OCI-LY7 (cell line): ENCODE measurements around the gene LITAFD.

Experiments used
- EZH2phosphoT487 ChIP-seq: fragments of 200-600 bp; sonication (generic); IDR thresholded peaks from 2 replicates; pipeline ENCODE4 v1.6.1; 2018; ENCODE audit warnings: low read depth, borderline replicate concordance, mild to moderate bottlenecking, mixed run types, antibody characterized with exemption, low read length, moderate library complexity, mixed read lengths
- TF ChIP-seq, protein P1 (sequence below): fragments of 200-600 bp; sonication (generic); conservative IDR thresholded peaks from 2 replicates; pipeline ENCODE4 v1.5.1; 2014; ENCODE audit warnings: mild to moderate bottlenecking, antibody characterized with exemption, low read length, moderate library complexity, mixed read lengths

DNA sequence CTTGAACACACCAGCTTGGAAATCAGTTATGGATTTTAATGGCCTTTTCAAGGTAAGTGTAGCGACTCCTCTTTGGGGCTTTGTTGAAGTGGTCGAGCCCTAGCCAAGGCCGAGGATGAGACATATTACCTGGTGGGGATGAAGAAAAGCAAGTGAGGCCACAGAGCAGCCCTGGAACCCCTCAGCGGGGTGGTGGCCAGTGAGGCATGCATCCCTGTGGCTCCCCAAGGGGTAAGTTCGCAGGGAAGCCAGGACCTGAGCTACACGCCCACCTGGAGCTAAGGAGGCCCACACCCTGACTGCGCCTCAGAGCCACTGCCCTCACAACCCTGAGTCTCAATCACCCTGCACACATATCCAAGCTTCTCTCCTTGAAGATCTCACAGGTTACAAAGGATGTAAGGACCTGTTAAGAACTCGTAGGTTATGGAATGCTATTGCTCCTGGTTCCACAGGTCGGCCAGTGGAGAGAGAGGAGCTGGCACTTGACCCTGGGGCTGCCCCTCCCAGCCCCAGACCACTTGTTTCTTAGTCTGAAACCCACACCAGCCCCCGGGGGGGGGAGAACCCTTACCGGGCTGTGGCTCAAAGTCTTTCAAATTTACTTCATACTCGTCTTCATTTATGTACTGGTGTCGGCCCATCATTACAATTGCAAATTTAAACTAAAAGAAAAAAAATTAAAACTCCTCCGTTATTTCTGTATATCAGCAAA lies 12.0 kb downstream of the LITAFD start:
- no peak for TF ChIP-seq EZH2phosphoT487
- TF ChIP-seq, protein P1, sequence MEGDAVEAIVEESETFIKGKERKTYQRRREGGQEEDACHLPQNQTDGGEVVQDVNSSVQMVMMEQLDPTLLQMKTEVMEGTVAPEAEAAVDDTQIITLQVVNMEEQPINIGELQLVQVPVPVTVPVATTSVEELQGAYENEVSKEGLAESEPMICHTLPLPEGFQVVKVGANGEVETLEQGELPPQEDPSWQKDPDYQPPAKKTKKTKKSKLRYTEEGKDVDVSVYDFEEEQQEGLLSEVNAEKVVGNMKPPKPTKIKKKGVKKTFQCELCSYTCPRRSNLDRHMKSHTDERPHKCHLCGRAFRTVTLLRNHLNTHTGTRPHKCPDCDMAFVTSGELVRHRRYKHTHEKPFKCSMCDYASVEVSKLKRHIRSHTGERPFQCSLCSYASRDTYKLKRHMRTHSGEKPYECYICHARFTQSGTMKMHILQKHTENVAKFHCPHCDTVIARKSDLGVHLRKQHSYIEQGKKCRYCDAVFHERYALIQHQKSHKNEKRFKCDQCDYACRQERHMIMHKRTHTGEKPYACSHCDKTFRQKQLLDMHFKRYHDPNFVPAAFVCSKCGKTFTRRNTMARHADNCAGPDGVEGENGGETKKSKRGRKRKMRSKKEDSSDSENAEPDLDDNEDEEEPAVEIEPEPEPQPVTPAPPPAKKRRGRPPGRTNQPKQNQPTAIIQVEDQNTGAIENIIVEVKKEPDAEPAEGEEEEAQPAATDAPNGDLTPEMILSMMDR: no peak
